ENCODE results near the gene ATG7.

GRCh38 chr3:11588755-11589154, 316.6 kb downstream of the ATG7 start:
- TF ChIP-seq CTCF (IDR thresholded peaks at IDR 0.05), result no peak
- TF ChIP-seq REST (IDR thresholded peaks at IDR 0.05; ENCODE audit: insufficient read depth in 1 of 2, low read depth in 2 of 2, low read length in 1 of 2), result no peak
- TF ChIP-seq POLR2AphosphoS5 (IDR thresholded peaks at IDR 0.05; ENCODE audit: low read depth, low read length), result no peak
- TF ChIP-seq SIN3A (IDR thresholded peaks at IDR 0.05; ENCODE audit: borderline replicate concordance, insufficient read depth, low read depth, low read length), result no peak
